Lower lobe of right lung (tissue), 2 donors: Measurements from ENCODE around the gene AFF4. TPM values are rescaled to one million over a fixed set of nuclear protein-coding genes. Genes with fewer than 3 reads are reported as not detected.

Source experiments
- ATAC-seq, 2 donors: fragments of 200-7000 bp; cut with Tn5 transposase; one replicate each; pipeline ENCODE4 v1.9.1; 2020 to 2022; ENCODE audit warnings: mild to moderate bottlenecking in 2 of 2, moderate library complexity in 2 of 2
- DNase-seq: peaks from one replicate; pipeline ENCODE4 v3.0.0-alpha.2; 2020
- H3K27ac ChIP-seq: fragments of 200-600 bp; one replicate; pipeline ENCODE4 v1.8.0; 2022
- H3K27me3 ChIP-seq: fragments of 200-600 bp; one replicate; pipeline ENCODE4 v1.8.0; 2022; ENCODE audit warnings: low read depth
- H3K36me3 ChIP-seq: fragments of 200-600 bp; one replicate; pipeline ENCODE4 v1.8.0; 2022; ENCODE audit warnings: mild to moderate bottlenecking
- H3K4me1 ChIP-seq: fragments of 200-600 bp; one replicate; pipeline ENCODE4 v1.8.0; 2022
- H3K4me3 ChIP-seq: fragments of 200-600 bp; one replicate; pipeline ENCODE4 v1.8.0; 2022; ENCODE audit warnings: mild to moderate bottlenecking
- H3K9me3 ChIP-seq: fragments of 200-600 bp; one replicate; pipeline ENCODE4 v1.8.0; 2022
- CTCF ChIP-seq: fragments of 200-600 bp; IDR thresholded peaks from one replicate; pipeline ENCODE4 v1.8.0; 2022; ENCODE audit warnings: antibody characterized with exemption, mild to moderate bottlenecking
- intact Hi-C: fragments of 100-400 bp; cut with DNase I; formaldehyde crosslinking; loops from one replicate; pipeline ENCODE4 v1.11.0; 2022
- total RNA-seq: library from RNA; stranded (reverse); fragmentation: NEBNext Ultra II Directional; extraction: Animal tissue kit (Norgen Biotek cat#: 25700); gene quantifications from one replicate; pipeline ENCODE4 v1.2.1, GENCODE V29; 2021
- donor health status: DM: no; HTN: yes; CAD: no; lungs with severe emphysema.

The AFF4 gene
- total RNA-seq, 1 donor from 2014 or later, result 68.6 TPM

DNA sequence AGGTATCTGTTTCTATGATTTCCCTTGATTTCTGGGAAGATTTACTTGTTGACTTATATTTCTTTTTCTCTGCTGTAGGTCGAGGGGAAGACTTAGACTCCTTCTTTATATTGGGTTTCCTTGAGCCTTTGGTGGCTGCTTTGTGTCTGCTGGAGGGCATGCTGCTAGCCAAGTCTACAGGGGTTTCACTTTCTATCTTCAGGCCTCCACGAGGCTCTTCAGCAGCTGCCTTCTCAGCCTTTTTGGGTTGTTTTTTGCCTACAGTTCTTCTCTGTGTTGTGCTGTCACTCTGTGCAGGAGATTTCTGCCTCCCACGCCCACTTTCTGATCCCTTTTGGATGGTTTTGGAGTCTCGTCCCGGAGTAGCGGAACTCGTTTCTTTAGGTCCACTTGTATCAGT, 66.7 kb downstream of the AFF4 start:
- intact Hi-C loops, result no loop called here
- Histone ChIP-seq H3K27ac (no peak overlapping the region), H3K36me3 (peaks cover 91% of the 10 kb centered on the region), H3K27me3 (no peaks in the 10 kb centered on the region), H3K4me1 (no peaks in the 10 kb centered on the region), H3K9me3 (no peaks in the 10 kb centered on the region), H3K4me3 (no peak overlapping the region)
- DNase-seq (no peak), ATAC-seq (no peak)
- no peak for TF ChIP-seq CTCF

DNA sequence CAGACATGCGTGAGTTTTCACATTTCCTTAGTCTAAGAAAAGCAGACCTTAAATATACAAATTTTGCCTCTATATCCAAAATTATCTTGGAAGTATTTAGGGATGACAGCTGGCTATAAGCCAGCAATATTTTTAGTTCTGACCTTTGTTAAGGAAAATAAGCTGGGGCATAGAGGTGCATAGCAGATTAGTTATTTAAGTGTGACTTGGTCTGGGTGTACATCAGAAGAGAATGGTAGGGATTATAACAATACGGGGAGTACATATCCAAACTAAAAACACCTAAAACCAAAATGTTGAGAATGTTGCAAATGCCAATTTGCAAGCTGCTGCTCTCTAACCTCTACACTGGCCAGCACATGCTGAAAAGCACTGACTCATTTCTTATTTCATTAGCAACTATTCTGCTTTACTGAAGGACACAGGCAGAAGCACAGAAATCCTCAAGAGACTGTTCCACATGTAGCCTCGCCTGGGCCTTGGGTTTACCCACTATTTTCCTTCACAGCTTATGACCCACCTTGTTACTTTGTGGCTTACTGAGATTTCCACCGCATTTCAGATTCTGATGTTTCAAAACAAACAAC, 67.6 kb downstream of the AFF4 start:
- H3K36me3 ChIP-seq, result peaks cover 93% of the 10 kb centered on the region
- no peak overlapping the region for H3K4me3 ChIP-seq
- no peak overlapping the region for H3K27ac ChIP-seq
- DNase-seq (no peak), ATAC-seq (no peak)
- no peak for TF ChIP-seq CTCF
- no peaks in the 10 kb centered on the region for H3K27me3 ChIP-seq
- intact Hi-C loops, result no loop called here
- H3K4me1 ChIP-seq, result no peaks in the 10 kb centered on the region
- H3K9me3 ChIP-seq, result no peaks in the 10 kb centered on the region

DNA sequence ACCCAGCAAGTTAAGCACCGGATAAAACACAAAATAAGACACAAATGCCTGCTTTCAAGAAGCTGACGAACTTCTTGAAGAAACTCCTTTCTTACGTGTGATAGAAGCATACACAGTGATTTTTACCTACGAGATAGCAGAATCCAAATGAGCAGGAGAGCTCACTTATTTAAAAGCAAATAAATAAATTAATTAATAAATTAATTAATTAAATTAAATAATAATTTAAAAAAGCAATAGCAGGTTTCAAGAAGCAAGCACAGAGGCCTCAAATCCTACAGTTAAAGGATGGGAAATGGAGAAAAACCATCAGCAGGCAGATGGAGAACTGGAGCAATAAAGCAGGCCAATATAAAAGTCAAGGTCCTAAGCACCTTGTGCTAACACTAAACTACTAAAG, 72.6 kb downstream of the AFF4 start:
- no peak for ATAC-seq
- peaks cover 97% of the 10 kb centered on the region for H3K36me3 ChIP-seq

GRCh38 chr5:132889501-132889900, 73.9 kb downstream of the AFF4 start:
- Histone ChIP-seq H3K4me1 (no peaks in the 10 kb centered on the region), H3K36me3 (peaks cover 97% of the 10 kb centered on the region), H3K27me3 (no peaks in the 10 kb centered on the region), H3K9me3 (no peaks in the 10 kb centered on the region), H3K4me3 (no peak overlapping the region), H3K27ac (no peak overlapping the region)
- intact Hi-C loops, result no loop called here
- DNase-seq, result no peak
- ATAC-seq, result peak in 1 of 2 donors; percentile 29
- TF ChIP-seq CTCF, result no peak

More for the DNA sequence above, 72.6 kb downstream of the AFF4 start:
- DNase-seq, result no peak
- intact Hi-C loops, result no loop called here
- Histone ChIP-seq H3K9me3 (no peaks in the 10 kb centered on the region), H3K4me1 (no peaks in the 10 kb centered on the region), H3K27me3 (no peaks in the 10 kb centered on the region), H3K27ac (no peak overlapping the region), H3K4me3 (no peak overlapping the region)
- no peak for TF ChIP-seq CTCF

- intact Hi-C loops, result no loop called here
- Histone ChIP-seq H3K4me3 (no peak overlapping the region), H3K9me3 (no peaks in the 10 kb centered on the region), H3K36me3 (peaks cover 97% of the 10 kb centered on the region), H3K27me3 (no peaks in the 10 kb centered on the region), H3K27ac (no peak overlapping the region), H3K4me1 (no peaks in the 10 kb centered on the region)
- no peak for DNase-seq
- no peak for TF ChIP-seq CTCF
- ATAC-seq, result no peak
Observed at GRCh38 chr5:132887283-132887682, 76.2 kb downstream of the AFF4 start.
